Brain microvascular endothelial cell (primary cell): Measurements from ENCODE around the gene HES4.
A peak's percentile ranks its signal among the peaks of the same experiment; 100 is the strongest.
"Not testable (repeated sequence)": the region's sequence is repeated elsewhere in the genome, so short reads cannot be mapped to it uniquely, and the experiment has no call there.

Experiments
- DNase-seq: peaks from one replicate; pipeline ENCODE4 v3.0.0-alpha.2; 2020
- H3K27ac ChIP-seq: fragments of 250-450 bp; sonication (Bioruptor Pico); 2 replicates; pipeline ENCODE4 v1.5.1; 2020; ENCODE audit warnings: mild to moderate bottlenecking, moderate library complexity
- H3K27me3 ChIP-seq: fragments of 250-450 bp; sonication (Bioruptor Pico); replicated peaks from 2 replicates; pipeline ENCODE4 v1.5.1; 2020; ENCODE audit warnings: mild to moderate bottlenecking
- H3K36me3 ChIP-seq: fragments of 250-450 bp; sonication (Bioruptor Pico); replicated peaks from 2 replicates; pipeline ENCODE4 v1.5.1; 2020; ENCODE audit warnings: mild to moderate bottlenecking
- H3K4me3 ChIP-seq: 2 replicates; pipeline ENCODE4 v1.5.1; 2011; ENCODE audit warnings: low read depth, mild to moderate bottlenecking, control low read depth, low read length, moderate library complexity
- CTCF ChIP-seq: IDR thresholded peaks from 2 replicates; pipeline ENCODE4 v1.5.1; 2011; ENCODE audit warnings: low read depth, mild to moderate bottlenecking, moderate library complexity, low read length, control low read depth, inconsistent platforms; ENCODE audit errors: missing control alignments
- in situ Hi-C: cut with HindIII; loops from 2 replicates; pipeline ENCODE4 v1.10.0; 2017; ENCODE audit warnings: low sequenced_read_pairs, low pct_ligation_motif_present

Gene HES4

GRCh38 chr1:1021010-1021919, 21.4 kb upstream of the HES4 start:
- peaks cover 4% of the 10 kb centered on the region for H3K36me3 ChIP-seq
- DNase-seq, result peak; percentile 67
- no peaks in the 10 kb centered on the region for H3K27me3 ChIP-seq
- peak overlapping the region; percentile 59 for H3K4me3 ChIP-seq
- no peak for TF ChIP-seq CTCF
- H3K27ac ChIP-seq, result peak overlapping the region; percentile 34
- in situ Hi-C loops, result no loop called here

- DNase-seq, result no peak
- in situ Hi-C loops, result no loop called here
Measured at GRCh38 chr1:1020415-1021009, 20.6 kb upstream of the HES4 start.

DNA sequence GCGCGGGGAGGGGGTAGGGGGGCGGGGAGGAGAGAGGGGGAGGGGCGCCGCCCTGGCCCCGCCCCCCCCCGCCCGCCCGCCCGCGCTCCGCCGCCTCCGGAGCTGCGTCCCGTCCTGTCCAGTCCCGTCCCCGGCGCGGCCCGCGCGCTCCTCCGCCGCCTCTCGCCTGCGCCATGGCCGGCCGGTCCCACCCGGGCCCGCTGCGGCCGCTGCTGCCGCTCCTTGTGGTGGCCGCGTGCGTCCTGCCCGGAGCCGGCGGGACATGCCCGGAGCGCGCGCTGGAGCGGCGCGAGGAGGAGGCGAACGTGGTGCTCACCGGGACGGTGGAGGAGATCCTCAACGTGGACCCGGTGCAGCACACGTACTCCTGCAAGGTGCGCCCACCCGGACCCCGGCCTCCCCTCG, 20.1 kb upstream of the HES4 start, which contains the start of gene AGRN:
Gene AGRN, plus strand, starts transcription at position 121 of the 405 bp plus-strand sequence. Its CDS starts 53 bp downstream, at position 174.
- no peak for TF ChIP-seq CTCF
- no peak for DNase-seq
- Histone ChIP-seq H3K4me3 (peak within 1 kb of the TSS; percentile 59), H3K36me3 (peaks cover 3% of the 10 kb centered on the region), H3K27me3 (no peaks in the 10 kb centered on the region), H3K27ac (peak within 1 kb of the TSS; percentile 62)
- in situ Hi-C loops, result no loop called here

More at GRCh38 chr1:1020415-1021009, 20.6 kb upstream of the HES4 start:
- Histone ChIP-seq H3K4me3 (peak overlapping the region; percentile 59), H3K27ac (peak overlapping the region; percentile 62), H3K27me3 (no peaks in the 10 kb centered on the region), H3K36me3 (peaks cover 3% of the 10 kb centered on the region)
- TF ChIP-seq CTCF, result no peak

DNA sequence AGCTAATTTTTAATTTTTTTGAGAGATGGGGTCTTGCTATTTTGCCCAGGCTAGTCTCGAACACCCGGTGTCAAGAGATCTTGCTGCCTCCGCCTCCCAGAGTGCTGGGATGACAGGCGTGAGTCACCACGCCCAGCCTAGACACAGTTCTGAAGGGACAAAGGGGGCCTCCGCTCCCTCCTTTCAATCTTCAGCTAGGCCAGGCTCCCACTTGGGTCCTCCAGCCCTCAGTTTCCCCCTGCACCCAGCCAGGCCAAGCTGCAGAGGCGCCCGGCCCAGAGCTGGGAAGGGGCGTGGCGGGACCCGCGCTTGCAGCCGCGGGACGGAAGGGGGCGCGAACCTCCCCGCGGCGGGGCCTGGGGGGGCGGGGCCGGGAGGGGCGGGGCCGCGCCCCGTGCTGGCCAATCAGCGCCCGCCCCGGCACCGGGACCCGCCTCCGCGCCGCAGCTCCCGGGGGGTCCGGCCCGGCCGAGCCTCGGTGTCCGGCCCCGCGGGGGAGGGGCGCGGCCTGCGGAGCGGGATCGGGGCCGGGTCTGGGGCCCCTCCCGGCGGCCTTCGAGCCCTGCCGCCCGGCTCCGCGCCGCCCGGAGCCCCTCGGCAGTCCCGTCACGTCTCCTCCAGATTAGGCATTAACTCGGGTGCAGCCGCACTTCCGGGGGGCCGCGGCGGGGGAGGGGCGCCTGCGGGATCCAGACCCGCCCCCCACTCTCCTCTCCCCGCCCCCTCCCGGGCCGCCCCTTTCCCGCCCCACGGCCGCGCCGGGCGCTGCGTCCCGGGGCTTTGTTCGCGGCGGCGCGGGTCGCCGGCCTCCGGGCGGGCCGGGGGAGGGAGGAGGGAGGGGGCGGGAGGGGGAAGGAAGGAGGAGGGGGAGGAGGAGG, 19.5 kb upstream of the HES4 start:
- in situ Hi-C loops, result no loop called here
- no peak overlapping the region for H3K27ac ChIP-seq
- no peaks in the 10 kb centered on the region for H3K27me3 ChIP-seq
- peaks cover 1% of the 10 kb centered on the region for H3K36me3 ChIP-seq
- TF ChIP-seq CTCF, result peak; percentile 42
- H3K4me3 ChIP-seq, result peak overlapping the region; percentile 47
- no peak for DNase-seq

GRCh38 chr1:1018321-1018685, 18.4 kb upstream of the HES4 start:
- not testable (repeated sequence) for H3K36me3 ChIP-seq

DNA sequence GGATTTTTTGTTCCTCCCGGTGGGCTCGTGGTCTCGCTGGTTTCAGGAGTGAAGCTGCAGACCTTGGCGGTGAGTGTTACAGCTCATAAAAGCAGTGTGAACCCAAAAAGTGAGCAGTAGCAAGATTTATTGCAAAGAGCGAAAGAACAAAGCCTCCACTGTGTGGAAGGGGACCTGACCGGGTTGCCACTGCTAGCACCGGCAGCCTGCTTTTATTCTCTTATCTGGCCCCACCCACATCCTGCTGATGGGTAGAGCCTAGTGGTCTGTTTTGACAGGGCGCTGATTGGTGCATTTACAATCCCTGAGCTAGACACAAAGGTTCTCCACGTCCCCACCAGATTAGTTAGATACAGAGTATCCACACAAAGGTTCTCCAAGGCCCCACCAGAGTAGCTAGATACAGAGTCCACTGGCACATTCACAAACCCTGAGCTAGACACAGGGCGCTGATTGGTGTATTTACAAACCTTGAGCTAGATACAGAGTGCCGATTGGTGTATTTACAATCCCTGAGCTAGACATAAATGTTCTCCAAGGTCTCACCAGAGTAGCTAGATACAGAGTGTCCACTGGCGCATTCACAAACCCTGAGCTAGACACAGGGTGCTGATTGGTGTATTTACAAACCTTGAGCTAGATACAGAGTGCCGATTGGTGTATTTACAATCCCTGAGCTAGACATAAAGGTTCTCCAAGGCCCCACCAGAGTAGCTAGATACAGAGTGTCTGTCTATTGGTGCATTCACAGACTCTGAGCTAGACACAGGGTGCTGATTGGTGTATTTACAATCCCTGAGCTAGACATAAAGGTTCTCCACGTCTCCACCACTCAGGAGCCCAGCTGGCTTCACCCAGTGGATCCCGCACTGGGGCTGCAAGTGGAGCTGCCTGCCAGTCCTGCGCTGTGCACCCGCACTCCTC, 17.8 kb upstream of the HES4 start:
- H3K27me3 ChIP-seq, H3K27ac ChIP-seq, in situ Hi-C loops, H3K4me3 ChIP-seq, H3K36me3 ChIP-seq, DNase-seq: not testable (repeated sequence)

More at GRCh38 chr1:1018321-1018685, 18.4 kb upstream of the HES4 start:
- H3K27ac ChIP-seq, in situ Hi-C loops, H3K27me3 ChIP-seq, DNase-seq, H3K4me3 ChIP-seq: not testable (repeated sequence)
